Loucy (cell line): ENCODE data around the gene TCHHL1.

Experiments
- EZH2phosphoT487 ChIP-seq: fragments of 200-600 bp; IDR thresholded peaks from 2 replicates; pipeline ENCODE4 v1.6.1; 2018; ENCODE audit warnings: antibody characterized with exemption, mild to moderate bottlenecking, moderate library complexity, borderline replicate concordance
- TF ChIP-seq, protein P1 (sequence below): fragments of 200-600 bp; sonication (generic); conservative IDR thresholded peaks from 2 replicates; pipeline ENCODE4 v1.5.1; 2014; ENCODE audit warnings: mild to moderate bottlenecking, antibody characterized with exemption, low read length

- TF ChIP-seq, protein P1, sequence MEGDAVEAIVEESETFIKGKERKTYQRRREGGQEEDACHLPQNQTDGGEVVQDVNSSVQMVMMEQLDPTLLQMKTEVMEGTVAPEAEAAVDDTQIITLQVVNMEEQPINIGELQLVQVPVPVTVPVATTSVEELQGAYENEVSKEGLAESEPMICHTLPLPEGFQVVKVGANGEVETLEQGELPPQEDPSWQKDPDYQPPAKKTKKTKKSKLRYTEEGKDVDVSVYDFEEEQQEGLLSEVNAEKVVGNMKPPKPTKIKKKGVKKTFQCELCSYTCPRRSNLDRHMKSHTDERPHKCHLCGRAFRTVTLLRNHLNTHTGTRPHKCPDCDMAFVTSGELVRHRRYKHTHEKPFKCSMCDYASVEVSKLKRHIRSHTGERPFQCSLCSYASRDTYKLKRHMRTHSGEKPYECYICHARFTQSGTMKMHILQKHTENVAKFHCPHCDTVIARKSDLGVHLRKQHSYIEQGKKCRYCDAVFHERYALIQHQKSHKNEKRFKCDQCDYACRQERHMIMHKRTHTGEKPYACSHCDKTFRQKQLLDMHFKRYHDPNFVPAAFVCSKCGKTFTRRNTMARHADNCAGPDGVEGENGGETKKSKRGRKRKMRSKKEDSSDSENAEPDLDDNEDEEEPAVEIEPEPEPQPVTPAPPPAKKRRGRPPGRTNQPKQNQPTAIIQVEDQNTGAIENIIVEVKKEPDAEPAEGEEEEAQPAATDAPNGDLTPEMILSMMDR, result no peak
- no peak for TF ChIP-seq EZH2phosphoT487
These were observed 9.9 kb downstream of the TCHHL1 start for GRCh38 chr1:152078831-152079441.
